GM23338 (cell line): ENCODE measurements around the gene FGGY. TPM values are rescaled to one million over a fixed set of nuclear protein-coding genes. Genes with fewer than 3 reads are reported as not detected.

Experiments
- ATAC-seq: fragments of 200-7000 bp; cut with Tn5 transposase; 3 replicates; pipeline ENCODE4 v1.9.1; 2020
- DNase-seq: peaks from one replicate; pipeline ENCODE4 v3.0.0-alpha.2; 2015; ENCODE audit warnings: low spot score
- H2AFZ ChIP-seq: fragments of 200-600 bp; sonication (generic); 2 replicates; pipeline ENCODE4 v1.8.0; 2016; ENCODE audit warnings: antibody characterized with exemption, mild to moderate bottlenecking, moderate library complexity
- H3F3A ChIP-seq: fragments of 200-600 bp; sonication (generic); replicated peaks from 2 replicates; pipeline ENCODE4 v1.8.0; 2017; ENCODE audit warnings: antibody characterized with exemption, mixed run types, low read depth
- H3K27ac ChIP-seq: fragments of 200-600 bp; sonication (generic); 2 replicates; pipeline ENCODE4 v1.6.1; 2016; ENCODE audit warnings: low read depth
- H3K27me3 ChIP-seq: fragments of 200-600 bp; sonication (generic); 2 replicates; pipeline ENCODE4 v1.8.0; 2016; ENCODE audit warnings: mild to moderate bottlenecking, mixed run types, moderate library complexity; ENCODE audit not compliant: insufficient read depth
- H3K36me3 ChIP-seq: fragments of 200-600 bp; sonication (generic); 2 replicates; pipeline ENCODE4 v1.8.0; 2016; ENCODE audit warnings: mild to moderate bottlenecking; ENCODE audit not compliant: insufficient read depth
- H3K4me1 ChIP-seq: fragments of 200-600 bp; sonication (generic); 2 replicates; pipeline ENCODE4 v1.8.0; 2016; ENCODE audit warnings: mild to moderate bottlenecking, moderate library complexity; ENCODE audit not compliant: insufficient read depth
- H3K4me2 ChIP-seq: fragments of 200-600 bp; sonication (generic); 2 replicates; pipeline ENCODE4 v1.7.1; 2017; ENCODE audit warnings: mixed run types
- H3K4me3 ChIP-seq: fragments of 200-600 bp; sonication (generic); 2 replicates; pipeline ENCODE4 v1.6.1; 2016; ENCODE audit warnings: mixed run types
- H3K79me2 ChIP-seq: fragments of 200-600 bp; sonication (generic); replicated peaks from 2 replicates; pipeline ENCODE4 v1.8.0; 2017; ENCODE audit warnings: mild to moderate bottlenecking; ENCODE audit not compliant: insufficient read depth
- H3K9me2 ChIP-seq: fragments of 200-600 bp; sonication (generic); 2 replicates; pipeline ENCODE4 v1.8.0; 2017; ENCODE audit not compliant: insufficient read depth
- H4K20me1 ChIP-seq: fragments of 200-600 bp; sonication (generic); replicated peaks from 2 replicates; pipeline ENCODE4 v1.8.0; 2017; ENCODE audit warnings: mild to moderate bottlenecking; ENCODE audit not compliant: insufficient read depth
- H3K27ac Mint-ChIP-seq: 2 replicates; pipeline ENCODE4 v1.8.0; 2020; ENCODE audit warnings: inconsistent platforms, mild to moderate bottlenecking, moderate library complexity, mixed read lengths
- H3K27me3 Mint-ChIP-seq: 3 replicates; pipeline ENCODE4 v1.8.0; 2022; ENCODE audit warnings: low read depth, mild to moderate bottlenecking, moderate library complexity, mixed read lengths, inconsistent platforms; ENCODE audit not compliant: insufficient read depth, poor library complexity
- H3K36me3 Mint-ChIP-seq: 3 replicates; pipeline ENCODE4 v1.8.0; 2021; ENCODE audit warnings: low read depth, mild to moderate bottlenecking, inconsistent platforms, moderate library complexity, mixed read lengths
- H3K4me1 Mint-ChIP-seq: 3 replicates; pipeline ENCODE4 v1.8.0; 2020; ENCODE audit warnings: mild to moderate bottlenecking, inconsistent platforms, mixed read lengths
- H3K4me3 Mint-ChIP-seq: 3 replicates; pipeline ENCODE4 v1.8.0; 2021; ENCODE audit warnings: moderate library complexity, mild to moderate bottlenecking, inconsistent platforms, mixed read lengths
- H3K9me3 Mint-ChIP-seq: 3 replicates; pipeline ENCODE4 v1.8.0; 2020; ENCODE audit warnings: moderate library complexity, mild to moderate bottlenecking, inconsistent platforms, mixed read lengths
- CREB1 ChIP-seq: fragments of 250-450 bp; sonication (Bioruptor Pico); IDR thresholded peaks from 2 replicates; pipeline ENCODE4 v1.5.0; 2020; ENCODE audit warnings: low read depth, mild to moderate bottlenecking, moderate library complexity
- CTCF ChIP-seq, 2 experiments: fragments of 200-600 bp in 1 of 2; sonication (generic) in 1 of 2; conservative IDR thresholded peaks; 2 replicates each; pipeline versions ENCODE4 v1.5.1 to v1.6.1; 2016 to 2017; ENCODE audit warnings: antibody characterized with exemption in 2 of 2, low read depth in 2 of 2, mild to moderate bottlenecking in 2 of 2, moderate library complexity in 1 of 2
- ETS1 ChIP-seq: IDR thresholded peaks from 2 replicates; pipeline ENCODE4 v1.6.1; 2016; ENCODE audit warnings: antibody characterized with exemption
- EZH2phosphoT487 ChIP-seq: fragments of 200-600 bp; sonication (generic); IDR thresholded peaks from one replicate; pipeline ENCODE4 v1.8.1; 2018; ENCODE audit warnings: antibody characterized with exemption; ENCODE audit not compliant: unreplicated experiment
- JUNB ChIP-seq: IDR thresholded peaks from one replicate; pipeline ENCODE4 v1.6.1; 2016; ENCODE audit warnings: antibody characterized with exemption; ENCODE audit not compliant: unreplicated experiment
- NANOG ChIP-seq: IDR thresholded peaks from 2 replicates; pipeline ENCODE4 v1.6.1; 2016; ENCODE audit warnings: antibody characterized with exemption, borderline replicate concordance
- POLR2AphosphoS5 ChIP-seq: IDR thresholded peaks from 2 replicates; pipeline ENCODE4 v1.6.1; 2016; ENCODE audit warnings: antibody characterized with exemption, low read depth
- ZNF114 ChIP-seq: fragments of 250-450 bp; sonication (Bioruptor Pico); IDR thresholded peaks from 2 replicates; pipeline ENCODE4 v1.5.0; 2020; ENCODE audit warnings: mild to moderate bottlenecking, moderate library complexity
- ZNF331 ChIP-seq: fragments of 250-450 bp; sonication (Bioruptor Pico); IDR thresholded peaks from 2 replicates; pipeline ENCODE4 v1.5.0; 2020; ENCODE audit warnings: low read depth, mild to moderate bottlenecking, moderate library complexity
- ZNF462 ChIP-seq: fragments of 250-450 bp; sonication (Bioruptor Pico); IDR thresholded peaks from 2 replicates; pipeline ENCODE4 v1.5.0; 2020; ENCODE audit warnings: mild to moderate bottlenecking, moderate library complexity
- polyA plus RNA-seq: library from polyadenylated mRNA; unstranded; fragments of >200 nt; fragmentation: Nextera tagmentation; extraction: Ambion mirVana; gene quantifications from 2 replicates; pipeline ENCODE4 v1.2.1, GENCODE V29; 2016
- total RNA-seq: library from RNA; depleted of rRNA; stranded (reverse); fragments of >200 nt; shearing (Covaris generic); gene quantifications from 2 replicates; pipeline ENCODE4 v1.2.3, GENCODE V29; 2014

The FGGY gene
- total and polyA plus RNA-seq, 2 experiments from 2014 or later = 10.9 to 21.4 TPM

DNA sequence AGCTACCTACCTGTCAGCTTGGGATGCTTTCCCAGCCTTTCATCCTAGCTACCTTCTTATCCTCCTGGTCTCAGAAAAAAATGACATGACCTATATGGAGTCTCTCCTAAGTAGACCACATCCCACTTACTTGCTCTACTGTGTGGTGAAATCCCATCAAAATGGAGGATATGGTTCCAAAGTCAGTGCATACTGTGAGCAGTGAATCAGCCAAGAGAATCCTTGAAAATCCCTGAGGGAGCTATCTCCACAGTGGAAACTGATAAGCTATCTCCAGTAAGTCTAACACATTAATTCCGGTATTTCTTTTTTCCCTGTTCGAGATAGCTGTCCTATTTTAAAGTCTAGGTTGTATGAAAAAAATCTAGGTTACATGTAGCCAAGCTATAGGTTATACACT, 189.7 kb downstream of the FGGY start:
- H3K4me1 Mint-ChIP-seq = no peaks in the 10 kb centered on the region
- no peaks in the 10 kb centered on the region for H3K36me3 ChIP-seq
- H3K4me3 Mint-ChIP-seq = no peak overlapping the region
- no peaks in the 10 kb centered on the region for H3K9me3 Mint-ChIP-seq
- no peak overlapping the region for H3K27ac Mint-ChIP-seq
- TF ChIP-seq EZH2phosphoT487 = no peak
- no peak for TF ChIP-seq ZNF331 (CRISPR knock-in tag)
- no peak for TF ChIP-seq NANOG
- no peak for TF ChIP-seq POLR2AphosphoS5
- TF ChIP-seq ETS1 = no peak
- TF ChIP-seq ZNF114 (CRISPR knock-in tag) = no peak
- TF ChIP-seq CREB1 (CRISPR knock-in tag) = no peak
- no peak for TF ChIP-seq CTCF (conservative IDR thresholded peaks at IDR 0.05; ENCODE audit: low read depth in 2 of 2)
- TF ChIP-seq JUNB = no peak
- TF ChIP-seq ZNF462 (CRISPR knock-in tag) = no peak
- DNase-seq (no peak), ATAC-seq (no peak)
- no peaks in the 10 kb centered on the region for H4K20me1 ChIP-seq
- no peaks in the 10 kb centered on the region for H3K36me3 Mint-ChIP-seq
- H2AFZ ChIP-seq = no peak overlapping the region
- no peaks in the 10 kb centered on the region for H3K27me3 Mint-ChIP-seq
- no peaks in the 10 kb centered on the region for H3K9me2 ChIP-seq
- no peaks in the 10 kb centered on the region for H3F3A ChIP-seq
- H3K4me3 ChIP-seq = no peak overlapping the region
- H3K27me3 ChIP-seq = no peaks in the 10 kb centered on the region
- no peaks in the 10 kb centered on the region for H3K4me1 ChIP-seq
- no peak overlapping the region for H3K27ac ChIP-seq
- H3K79me2 ChIP-seq = no peaks in the 10 kb centered on the region
- H3K4me2 ChIP-seq = no peak overlapping the region
